Measurements from ENCODE around the gene STAC3.

Gene STAC3

GRCh38 chr12:57210461-57210860 lies 40.5 kb downstream of the STAC3 start:
- no peak for DNase-seq

DNA sequence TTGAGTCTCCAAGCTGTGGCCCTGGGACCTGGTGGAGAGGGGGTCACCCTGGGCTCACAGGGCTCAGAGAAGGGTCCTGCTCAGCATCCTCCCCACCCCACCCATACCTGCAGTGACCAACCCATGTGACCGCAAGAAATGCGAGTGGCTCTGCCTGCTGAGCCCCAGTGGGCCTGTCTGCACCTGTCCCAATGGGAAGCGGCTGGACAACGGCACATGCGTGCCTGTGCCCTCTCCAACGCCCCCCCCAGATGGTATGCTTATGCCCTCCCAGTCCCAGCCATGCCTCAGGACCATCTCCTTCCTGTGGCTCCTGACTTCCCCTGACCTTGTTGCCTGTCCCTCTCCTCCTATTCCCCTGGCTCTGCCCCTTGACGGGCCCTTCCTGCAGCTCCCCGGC lies 41.1 kb downstream of the STAC3 start:
- no peak for DNase-seq

GRCh38 chr12:57208631-57209282 lies 42.2 kb downstream of the STAC3 start:
- no peak for DNase-seq

GRCh38 chr12:57207731-57208630 lies 43.0 kb downstream of the STAC3 start:
- DNase-seq: no peak

- no peak for DNase-seq
These were observed 45.1 kb downstream of the STAC3 start for GRCh38 chr12:57205931-57206330.

- no peak for DNase-seq
These were observed 45.8 kb downstream of the STAC3 start for GRCh38 chr12:57205186-57205585.

DNA sequence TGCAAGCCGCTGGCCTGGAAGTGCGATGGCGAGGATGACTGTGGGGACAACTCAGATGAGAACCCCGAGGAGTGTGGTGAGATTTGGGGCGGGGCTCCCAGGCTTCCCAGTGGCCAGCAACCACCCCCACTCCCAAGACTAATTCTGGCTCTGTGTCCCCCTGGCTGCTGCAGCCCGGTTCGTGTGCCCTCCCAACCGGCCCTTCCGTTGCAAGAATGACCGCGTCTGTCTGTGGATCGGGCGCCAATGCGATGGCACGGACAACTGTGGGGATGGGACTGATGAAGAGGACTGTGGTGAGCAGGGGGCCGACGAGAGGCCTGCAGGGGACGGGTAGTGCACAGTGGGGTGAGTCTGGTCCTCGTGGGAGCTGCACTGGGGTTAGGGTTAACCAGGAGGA lies 46.5 kb downstream of the STAC3 start:
- no peak for DNase-seq

DNA sequence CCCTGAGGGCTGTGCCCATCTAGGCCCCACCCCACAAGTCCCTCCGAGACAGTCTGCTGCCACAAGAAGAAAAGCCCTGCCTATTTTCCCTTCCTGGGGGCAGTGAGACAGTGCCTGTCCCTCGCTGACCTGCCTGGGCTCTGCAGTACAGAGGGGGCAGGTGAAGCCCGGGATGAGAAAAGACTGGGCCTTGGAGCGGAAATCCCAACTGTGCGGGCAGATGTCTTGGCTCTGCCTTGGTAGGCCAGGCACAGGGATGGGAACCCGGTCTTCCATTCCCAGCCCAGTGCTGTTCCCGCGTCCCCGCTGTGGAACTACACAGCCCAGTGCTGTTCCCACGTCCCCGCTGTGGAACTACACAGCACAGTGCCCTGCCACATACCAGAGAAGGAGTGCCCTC lies 47.2 kb downstream of the STAC3 start:
- no peak for DNase-seq

- no peak for DNase-seq
These were observed 47.8 kb downstream of the STAC3 start for GRCh38 chr12:57203201-57203600.

- no peak for DNase-seq
These were observed 48.7 kb downstream of the STAC3 start for GRCh38 chr12:57202321-57202720.

DNA sequence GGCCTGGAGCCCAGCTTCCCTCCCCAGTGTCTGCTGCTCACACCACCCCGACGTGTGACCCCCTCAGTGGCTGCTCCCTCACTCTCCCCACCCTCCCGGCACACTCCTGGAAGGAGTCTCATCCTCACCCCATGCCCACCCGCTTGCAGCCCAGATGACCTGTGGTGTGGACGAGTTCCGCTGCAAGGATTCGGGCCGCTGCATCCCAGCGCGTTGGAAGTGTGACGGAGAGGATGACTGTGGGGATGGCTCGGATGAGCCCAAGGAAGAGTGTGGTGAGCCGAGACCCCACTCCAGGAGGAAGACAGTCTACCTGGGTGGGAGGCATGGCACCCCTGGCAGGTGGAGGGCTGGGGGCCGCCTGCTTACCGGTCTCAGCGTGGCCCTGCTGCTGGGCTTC lies 49.4 kb downstream of the STAC3 start:
- DNase-seq: no peak

DNA sequence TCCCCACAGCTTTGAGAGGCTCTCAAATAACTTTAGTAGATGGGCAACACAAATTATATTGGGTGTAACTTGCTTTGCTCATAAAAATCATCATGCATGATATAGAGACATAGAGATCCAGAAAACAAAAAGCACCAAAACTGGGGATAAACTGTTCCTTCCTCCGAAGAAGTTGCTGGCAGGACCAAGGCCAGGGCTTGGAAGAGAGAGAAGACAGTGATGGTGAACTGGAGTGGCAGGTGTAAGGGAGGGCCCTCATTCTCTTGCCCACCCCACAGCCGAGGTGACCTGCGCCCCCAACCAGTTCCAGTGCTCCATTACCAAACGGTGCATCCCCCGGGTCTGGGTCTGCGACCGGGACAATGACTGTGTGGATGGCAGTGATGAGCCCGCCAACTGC lies 49.8 kb downstream of the STAC3 start:
- no peak for DNase-seq

- DNase-seq: no peak
These were observed 50.5 kb downstream of the STAC3 start for GRCh38 chr12:57200497-57200896.

DNA sequence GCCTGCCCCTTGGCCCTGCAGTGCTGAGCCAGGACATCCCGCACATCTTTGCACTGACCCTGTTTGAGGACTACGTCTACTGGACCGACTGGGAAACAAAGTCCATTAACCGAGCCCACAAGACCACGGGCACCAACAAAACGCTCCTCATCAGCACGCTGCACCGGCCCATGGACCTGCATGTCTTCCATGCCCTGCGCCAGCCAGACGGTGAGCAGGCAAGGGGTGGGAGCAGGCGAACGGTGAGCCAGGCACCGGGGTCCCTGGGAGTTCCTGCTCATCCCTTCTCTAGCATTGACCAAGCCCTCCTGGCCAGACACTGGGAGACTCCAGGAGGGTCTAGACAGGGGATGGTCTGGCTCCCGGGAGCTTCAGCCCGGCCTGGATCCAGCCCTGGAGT lies 51.8 kb downstream of the STAC3 start:
- no peak for DNase-seq

GRCh38 chr12:57198329-57198728 lies 52.7 kb downstream of the STAC3 start:
- no peak for DNase-seq

DNA sequence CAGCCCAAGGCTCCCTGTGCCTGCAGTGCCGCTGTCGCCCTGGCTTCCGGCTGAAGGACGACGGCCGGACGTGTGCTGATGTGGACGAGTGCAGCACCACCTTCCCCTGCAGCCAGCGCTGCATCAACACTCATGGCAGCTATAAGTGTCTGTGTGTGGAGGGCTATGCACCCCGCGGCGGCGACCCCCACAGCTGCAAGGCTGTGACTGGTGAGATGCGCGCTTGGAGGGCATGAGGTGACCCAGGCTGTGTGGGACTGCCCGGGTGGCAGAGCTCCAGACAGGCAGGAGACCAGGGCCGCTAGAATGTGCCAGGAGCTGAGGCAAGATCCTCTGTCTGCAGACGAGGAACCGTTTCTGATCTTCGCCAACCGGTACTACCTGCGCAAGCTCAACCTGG lies 54.0 kb downstream of the STAC3 start:
- no peak for DNase-seq

DNA sequence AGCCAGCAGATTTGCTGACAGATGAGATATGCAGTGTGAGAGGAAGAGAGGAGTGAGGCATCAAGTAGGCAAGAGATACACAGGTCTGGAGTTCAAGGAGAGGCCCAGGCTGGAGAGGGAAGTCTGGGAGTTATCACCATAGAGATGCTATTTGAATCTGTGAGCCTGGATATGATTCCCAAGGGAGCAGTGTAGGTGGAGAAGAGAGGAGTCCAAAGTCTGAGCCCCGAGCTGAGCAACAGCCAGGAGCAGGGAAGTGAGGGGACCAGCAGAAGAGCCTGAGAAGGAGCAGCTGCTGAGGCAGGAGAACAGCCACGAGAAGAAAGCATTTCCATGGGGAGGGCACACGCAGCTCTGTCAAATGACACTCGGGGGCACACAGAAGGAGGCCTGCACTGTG lies 54.5 kb downstream of the STAC3 start:
- DNase-seq: no peak

- DNase-seq: no peak
These were observed 55.2 kb downstream of the STAC3 start for GRCh38 chr12:57195611-57196371.

DNA sequence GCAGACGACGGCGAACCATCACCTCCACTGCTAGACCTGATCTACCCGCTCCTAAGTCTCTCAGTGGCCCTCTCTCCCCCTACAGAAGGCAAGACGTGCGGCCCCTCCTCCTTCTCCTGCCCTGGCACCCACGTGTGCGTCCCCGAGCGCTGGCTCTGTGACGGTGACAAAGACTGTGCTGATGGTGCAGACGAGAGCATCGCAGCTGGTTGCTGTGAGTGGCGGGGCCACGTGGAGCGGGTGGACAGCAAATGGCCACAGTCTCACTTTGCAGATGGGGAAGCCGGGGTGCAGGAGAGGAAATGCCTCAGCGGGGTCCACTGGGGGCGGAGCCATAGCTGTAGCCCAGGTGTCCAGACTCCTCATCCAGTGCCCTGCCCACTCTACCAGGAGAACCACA lies 55.8 kb downstream of the STAC3 start:
- no peak for DNase-seq

DNA sequence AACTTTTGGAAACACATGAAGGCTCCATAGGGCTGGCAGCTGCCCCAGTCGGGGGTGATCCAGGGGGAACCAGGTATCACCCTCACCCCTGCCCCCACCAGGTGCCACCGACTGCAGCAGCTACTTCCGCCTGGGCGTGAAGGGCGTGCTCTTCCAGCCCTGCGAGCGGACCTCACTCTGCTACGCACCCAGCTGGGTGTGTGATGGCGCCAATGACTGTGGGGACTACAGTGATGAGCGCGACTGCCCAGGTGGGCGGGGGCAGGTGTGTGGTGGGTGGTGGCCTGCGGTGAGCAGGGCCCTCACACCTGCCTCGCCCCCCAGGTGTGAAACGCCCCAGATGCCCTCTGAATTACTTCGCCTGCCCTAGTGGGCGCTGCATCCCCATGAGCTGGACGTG lies 56.7 kb downstream of the STAC3 start:
- no peak for DNase-seq

GRCh38 chr12:57193706-57194245 lies 57.2 kb downstream of the STAC3 start:
- no peak for DNase-seq
